IPS DF 6.9 (cell line): ENCODE measurements around the gene CCDC148.
"Not testable (repeated sequence)": the region's sequence is repeated elsewhere in the genome, so short reads cannot be mapped to it uniquely, and the experiment has no call there.

ENCODE experiments used
- DNase-seq: peaks from one replicate; pipeline ENCODE4 v3.0.0-alpha.2; 2013; ENCODE audit warnings: low read depth, low spot score
- H3K27ac ChIP-seq: one replicate; pipeline ENCODE4 v1.5.1; 2013; ENCODE audit warnings: low read length, control low read depth
- H3K27me3 ChIP-seq: 2 replicates; pipeline ENCODE4 v1.6.1; 2013; ENCODE audit warnings: mild to moderate bottlenecking, low read length; ENCODE audit not compliant: control insufficient read depth, insufficient read depth
- H3K36me3 ChIP-seq: 2 replicates; pipeline ENCODE4 v1.6.1; 2013; ENCODE audit warnings: low read length; ENCODE audit not compliant: control insufficient read depth, insufficient read depth
- H3K4me1 ChIP-seq: 2 replicates; pipeline ENCODE4 v1.6.1; 2013; ENCODE audit warnings: low read length; ENCODE audit not compliant: control insufficient read depth, insufficient read depth
- H3K4me3 ChIP-seq: 2 replicates; pipeline ENCODE4 v1.5.1; 2013; ENCODE audit warnings: mild to moderate bottlenecking, low read length
- H3K9me3 ChIP-seq: 2 replicates; pipeline ENCODE4 v1.6.1; 2013; ENCODE audit warnings: low read length, inconsistent platforms; ENCODE audit not compliant: control insufficient read depth, insufficient read depth
- WGBS: extraction: QIAGEN DNeasy Blood & Tissue Kit; methylation state at CpG from one replicate; pipeline ENCODE4 v1.1.7; 2013; ENCODE audit warnings: mixed read lengths, missing lambda C conversion rate; ENCODE audit not compliant: insufficient read length, insufficient coverage; 5-methylcytosine and 5-hydroxymethylcytosine counted together

CCDC148 gene

DNA sequence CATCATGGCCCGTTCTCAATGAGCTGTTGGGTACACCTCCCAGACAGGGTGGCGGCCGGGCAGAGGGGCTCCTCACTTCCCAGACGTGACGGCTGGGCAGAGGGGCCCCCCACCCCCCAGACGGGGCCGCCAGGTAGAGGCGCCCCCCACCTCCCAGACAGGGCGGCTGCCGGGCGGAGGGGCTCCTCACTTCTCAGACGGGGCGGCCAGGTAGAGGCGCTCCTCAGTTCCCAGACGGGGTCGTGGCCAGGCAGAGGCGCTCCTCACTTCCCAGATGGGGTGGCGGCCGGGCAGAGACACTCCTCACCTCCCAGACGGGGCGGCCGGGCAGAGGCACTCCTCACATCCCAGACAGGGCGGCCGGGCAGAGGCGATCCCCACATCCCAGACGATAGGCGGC lies 146.1 kb downstream of the CCDC148 start:
- H3K4me3 ChIP-seq, H3K27ac ChIP-seq: not testable (repeated sequence)
- WGBS = no CpG with 5 or more reads among the region's 27 CpGs

DNA sequence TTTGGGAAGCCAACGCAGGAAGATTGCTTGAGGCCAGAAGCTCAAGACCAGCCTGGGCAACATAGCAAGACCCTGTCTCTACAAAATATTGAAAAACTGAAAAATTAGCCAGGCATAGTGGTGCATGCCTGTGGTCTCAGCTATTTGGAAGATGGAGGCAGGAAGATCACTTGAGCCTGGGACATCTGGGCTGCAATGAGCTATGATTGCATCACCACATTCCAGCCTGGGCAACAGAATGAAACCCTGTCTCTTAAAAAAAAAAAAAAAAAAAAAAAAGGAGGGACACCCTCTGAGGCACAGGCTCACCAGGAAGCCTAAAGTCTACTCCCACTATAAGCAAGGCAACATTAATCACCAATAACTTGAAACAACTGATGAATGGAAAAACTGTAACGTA lies 151.1 kb downstream of the CCDC148 start:
- Histone ChIP-seq H3K4me1 (no peaks in the 10 kb centered on the region), H3K36me3 (no peaks in the 10 kb centered on the region), H3K27ac (no peak overlapping the region), H3K9me3 (no peaks in the 10 kb centered on the region), H3K27me3 (no peaks in the 10 kb centered on the region), H3K4me3 (no peak overlapping the region)
- no peak for DNase-seq
- WGBS = no CpG with 5 or more reads among the region's 2 CpGs

More for the DNA sequence above, 146.1 kb downstream of the CCDC148 start:
- H3K27me3 ChIP-seq, H3K36me3 ChIP-seq, DNase-seq, H3K9me3 ChIP-seq, H3K4me1 ChIP-seq: not testable (repeated sequence)

DNA sequence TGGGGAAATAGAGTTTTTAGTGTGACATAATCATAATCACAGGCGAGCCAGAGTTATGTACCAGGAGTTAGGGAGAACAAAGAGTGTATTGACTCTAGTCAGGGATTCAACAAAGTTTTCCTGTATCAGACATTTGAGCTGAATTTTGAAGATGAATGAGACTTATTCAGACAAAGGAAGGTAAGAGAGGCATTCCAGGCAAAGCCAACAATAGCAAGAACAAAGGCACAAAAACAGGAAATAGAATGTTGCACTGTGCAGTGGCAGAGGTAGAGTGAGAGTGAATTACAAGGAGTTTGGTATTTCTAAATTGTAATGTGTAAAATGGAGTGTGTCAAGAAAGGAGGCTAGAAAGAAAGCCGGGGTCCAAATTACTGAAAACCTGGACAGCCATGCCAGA lies 156.2 kb downstream of the CCDC148 start:
- Histone ChIP-seq H3K36me3 (no peaks in the 10 kb centered on the region), H3K4me1 (no peaks in the 10 kb centered on the region), H3K4me3 (no peak overlapping the region), H3K27me3 (no peaks in the 10 kb centered on the region), H3K9me3 (no peaks in the 10 kb centered on the region), H3K27ac (no peak overlapping the region)
- DNase-seq = no peak
- no CpG with 5 or more reads among the region's 2 CpGs for WGBS

DNA sequence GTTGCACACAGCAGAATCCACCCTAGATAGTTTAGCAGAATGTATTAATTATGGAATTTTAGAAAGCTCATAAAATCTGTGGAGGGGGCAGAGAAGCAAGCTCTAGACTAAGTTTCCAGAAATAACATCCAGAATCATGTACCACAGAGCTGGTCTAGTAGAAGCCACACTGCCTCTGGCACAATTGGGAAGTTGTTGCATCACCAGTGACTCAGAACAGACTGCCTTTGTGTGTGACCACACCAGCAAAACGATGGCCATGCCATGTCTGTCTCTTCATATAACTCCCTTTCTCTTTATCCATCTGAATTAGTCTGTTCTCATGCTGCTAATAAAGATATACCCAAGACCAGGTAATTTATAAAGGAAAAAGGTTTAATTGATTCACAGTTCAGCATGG lies 158.9 kb downstream of the CCDC148 start:
- DNase-seq = no peak

DNA sequence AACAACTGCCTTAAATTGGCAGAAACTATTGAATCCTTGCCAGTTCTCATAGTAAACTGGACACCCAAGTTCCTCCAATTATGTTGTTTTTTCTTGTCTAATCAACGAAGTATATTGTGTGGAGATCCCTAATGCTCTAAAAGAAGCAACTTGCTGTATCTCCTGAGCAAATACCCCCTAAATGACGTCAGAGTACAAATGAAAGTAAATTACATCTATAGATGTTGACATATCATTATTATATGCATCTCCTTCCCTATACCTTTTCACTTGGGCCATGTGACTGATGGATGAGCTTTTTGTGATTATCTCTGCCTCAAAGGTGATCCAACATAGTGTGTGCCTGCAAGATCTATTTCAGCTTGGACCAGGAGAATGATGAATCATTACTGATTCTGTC lies 159.4 kb downstream of the CCDC148 start:
- Histone ChIP-seq H3K9me3 (no peaks in the 10 kb centered on the region), H3K27ac (no peak overlapping the region), H3K27me3 (no peaks in the 10 kb centered on the region), H3K36me3 (no peaks in the 10 kb centered on the region), H3K4me3 (no peak overlapping the region), H3K4me1 (no peaks in the 10 kb centered on the region)
- no CpG with 5 or more reads among the region's 2 CpGs for WGBS
- no peak for DNase-seq

More for the DNA sequence above, 158.9 kb downstream of the CCDC148 start:
- Histone ChIP-seq H3K4me3 (no peak overlapping the region), H3K27ac (no peak overlapping the region), H3K9me3 (no peaks in the 10 kb centered on the region), H3K36me3 (no peaks in the 10 kb centered on the region), H3K27me3 (no peaks in the 10 kb centered on the region), H3K4me1 (no peaks in the 10 kb centered on the region)
- no CpG with 5 or more reads among the region's 1 CpG for WGBS

DNA sequence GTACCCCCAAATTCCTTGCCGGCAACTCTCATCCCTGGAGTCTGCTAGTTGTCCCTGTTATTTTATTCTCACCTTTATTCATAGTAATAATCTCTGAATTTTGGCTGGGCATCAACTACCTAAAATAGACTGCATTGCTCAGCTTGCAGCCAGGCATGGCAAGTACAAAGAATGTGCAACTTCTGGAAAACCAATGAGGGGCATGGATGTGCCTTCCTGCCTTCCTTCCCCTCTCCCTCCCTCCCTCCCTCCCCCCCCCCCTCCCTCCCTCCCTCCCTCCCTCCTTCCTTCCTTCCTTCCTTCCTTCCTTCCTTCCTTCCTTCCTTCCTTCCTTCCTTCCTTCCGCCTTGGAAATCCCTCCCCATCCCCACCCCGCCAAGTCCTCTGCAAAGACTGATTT lies 162.8 kb downstream of the CCDC148 start:
- DNase-seq = no peak
- no peaks in the 10 kb centered on the region for H3K4me1 ChIP-seq
- no peak overlapping the region for H3K27ac ChIP-seq
- no peaks in the 10 kb centered on the region for H3K9me3 ChIP-seq
- no peak overlapping the region for H3K4me3 ChIP-seq
- no peaks in the 10 kb centered on the region for H3K36me3 ChIP-seq
- WGBS = no CpG with 5 or more reads among the region's 3 CpGs
- no peaks in the 10 kb centered on the region for H3K27me3 ChIP-seq

DNA sequence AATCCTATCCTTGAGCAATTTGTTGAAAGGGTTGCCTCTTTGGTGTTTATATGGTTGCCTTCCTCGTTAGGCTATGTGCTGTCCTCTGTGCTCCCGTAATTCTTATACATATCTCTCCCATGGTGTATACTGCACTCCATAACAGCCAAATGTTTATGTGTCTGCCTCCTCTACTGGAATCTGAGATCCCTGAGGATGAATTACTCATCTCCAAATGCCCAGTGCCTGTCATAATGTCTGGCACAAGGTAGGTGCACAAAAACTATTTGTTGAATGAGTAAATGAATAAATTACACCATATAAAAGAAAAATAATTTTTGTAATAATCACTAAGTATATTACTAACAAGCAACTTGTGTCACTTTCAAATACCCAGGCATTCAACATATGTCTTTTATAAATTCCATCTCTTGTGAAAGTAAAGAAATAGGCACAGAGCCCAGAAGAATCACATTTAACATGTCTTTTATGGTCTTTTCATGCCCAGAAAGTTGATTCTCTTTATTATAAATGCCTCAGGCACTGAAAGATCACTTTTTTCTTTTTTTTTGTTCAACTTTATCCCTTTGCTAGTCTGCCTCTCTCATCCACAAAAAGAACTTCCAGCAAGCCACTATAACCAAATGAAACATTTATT lies 164.9 kb downstream of the CCDC148 start:
- DNase-seq = no peak
- no peaks in the 10 kb centered on the region for H3K4me1 ChIP-seq
- no CpG with 5 or more reads among the region's 2 CpGs for WGBS
- no peaks in the 10 kb centered on the region for H3K9me3 ChIP-seq
- H3K36me3 ChIP-seq = no peaks in the 10 kb centered on the region
- H3K4me3 ChIP-seq = no peak overlapping the region
- no peaks in the 10 kb centered on the region for H3K27me3 ChIP-seq
- no peak overlapping the region for H3K27ac ChIP-seq

DNA sequence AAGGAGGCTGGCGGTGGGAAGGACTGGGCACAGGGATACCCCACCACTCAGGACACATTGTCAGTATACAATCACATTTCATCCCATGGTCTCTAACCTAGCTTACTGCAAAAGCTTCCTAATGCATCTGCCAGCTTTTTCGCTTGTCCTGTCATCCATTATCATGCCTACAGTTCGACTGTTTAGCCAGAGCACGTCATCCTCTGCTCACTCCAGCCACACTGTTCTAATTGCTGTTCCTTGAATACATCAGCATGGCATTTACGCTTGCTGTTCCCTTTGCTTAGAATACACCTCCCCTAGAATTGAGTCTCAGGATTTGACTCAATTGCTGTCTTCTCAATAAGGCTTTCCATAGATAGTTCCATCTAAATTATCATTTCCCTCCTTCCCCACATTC lies 166.3 kb downstream of the CCDC148 start:
- H3K27me3 ChIP-seq = no peaks in the 10 kb centered on the region
- DNase-seq = no peak
- H3K36me3 ChIP-seq = no peaks in the 10 kb centered on the region
- no peak overlapping the region for H3K4me3 ChIP-seq
- no peak overlapping the region for H3K27ac ChIP-seq
- no peaks in the 10 kb centered on the region for H3K9me3 ChIP-seq
- no CpG with 5 or more reads among the region's 5 CpGs for WGBS
- H3K4me1 ChIP-seq = no peaks in the 10 kb centered on the region

DNA sequence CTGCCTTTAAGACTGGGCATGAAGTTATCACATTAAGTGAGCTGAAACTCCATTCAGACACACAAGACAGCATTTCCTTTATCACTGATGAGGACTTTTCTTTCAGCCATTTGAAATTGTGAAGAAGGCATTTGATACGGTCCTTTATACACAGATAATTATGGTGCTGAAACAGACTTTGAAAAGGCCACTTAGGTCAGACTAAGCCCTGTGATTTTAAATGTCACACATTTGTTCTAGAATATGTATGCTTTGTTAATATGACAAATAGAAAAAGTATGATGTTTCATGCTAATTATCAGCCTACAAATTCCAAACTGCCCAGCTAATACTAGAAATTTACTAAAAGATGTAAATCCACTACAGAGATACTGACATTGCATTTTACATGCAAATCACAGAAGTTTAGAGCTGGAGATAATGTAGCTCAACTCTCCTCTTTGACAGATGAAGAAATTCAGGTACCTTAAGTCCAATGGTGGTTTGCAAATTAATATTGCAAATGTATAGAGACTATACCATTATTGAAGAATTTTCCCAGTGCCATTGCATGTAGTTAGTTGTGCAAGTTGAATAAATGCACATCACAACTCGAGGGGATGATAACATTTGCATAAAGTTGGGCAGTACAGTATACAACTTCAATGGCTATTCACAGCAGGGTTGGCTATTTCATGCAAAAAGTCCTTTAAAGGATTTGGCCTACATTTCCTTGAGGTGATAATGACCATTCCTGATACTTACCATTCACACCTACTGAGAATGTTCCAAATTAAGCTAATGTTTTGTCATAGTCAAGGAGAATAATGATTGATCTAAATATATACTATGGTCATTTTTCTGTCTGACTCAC lies 179.7 kb downstream of the CCDC148 start:
- no peak overlapping the region for H3K4me3 ChIP-seq
- H3K27me3 ChIP-seq = no peaks in the 10 kb centered on the region
- no peak overlapping the region for H3K27ac ChIP-seq
- H3K9me3 ChIP-seq = no peaks in the 10 kb centered on the region
- DNase-seq = no peak
- no peaks in the 10 kb centered on the region for H3K4me1 ChIP-seq
- no CpG with 5 or more reads among the region's 2 CpGs for WGBS
- no peaks in the 10 kb centered on the region for H3K36me3 ChIP-seq

DNA sequence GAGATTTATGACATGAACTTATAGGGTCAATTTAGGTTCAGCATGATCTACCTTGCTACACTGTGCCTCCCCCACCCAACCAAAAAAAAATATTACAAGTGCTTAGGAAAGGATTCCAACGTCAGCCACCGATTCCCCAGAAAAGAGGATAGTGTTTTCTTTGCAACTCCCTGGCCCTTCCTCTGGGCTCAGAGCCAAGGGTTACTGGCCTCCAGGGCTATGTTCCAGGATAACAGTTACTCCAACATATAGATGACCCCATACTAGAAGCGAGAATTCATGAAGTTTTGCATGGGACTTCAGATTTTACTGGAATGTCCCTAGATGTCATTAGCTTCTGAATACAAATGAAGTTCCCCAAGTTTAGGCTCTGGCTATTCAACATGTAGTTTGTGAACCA lies 182.8 kb downstream of the CCDC148 start:
- Histone ChIP-seq H3K9me3 (no peaks in the 10 kb centered on the region), H3K27me3 (no peaks in the 10 kb centered on the region), H3K4me3 (no peak overlapping the region), H3K27ac (no peak overlapping the region), H3K36me3 (no peaks in the 10 kb centered on the region), H3K4me1 (no peaks in the 10 kb centered on the region)
- no peak for DNase-seq
- WGBS = no CpG with 5 or more reads among the region's 3 CpGs

DNA sequence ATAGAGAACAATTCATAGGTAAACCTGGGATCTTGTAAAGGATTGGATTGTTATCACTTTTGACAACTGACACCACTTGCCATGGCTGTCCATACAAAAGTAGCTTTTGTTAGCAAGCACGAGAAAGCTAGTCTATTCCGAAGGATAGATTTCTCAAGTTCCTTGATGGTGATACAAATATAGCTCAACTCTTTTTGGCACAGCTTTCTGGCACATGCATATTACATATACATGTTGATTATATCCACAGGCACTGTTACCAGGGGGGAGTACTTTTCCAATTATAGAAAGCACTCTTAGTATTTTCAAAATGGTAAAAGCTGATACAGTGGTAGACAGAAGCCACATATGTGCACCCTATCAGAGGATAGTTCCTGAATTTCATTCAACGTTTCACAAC lies 186.0 kb downstream of the CCDC148 start:
- Histone ChIP-seq H3K4me3 (no peak overlapping the region), H3K9me3 (no peaks in the 10 kb centered on the region), H3K27me3 (no peaks in the 10 kb centered on the region), H3K4me1 (no peaks in the 10 kb centered on the region), H3K27ac (no peak overlapping the region), H3K36me3 (no peaks in the 10 kb centered on the region)
- no peak for DNase-seq
- no CpG with 5 or more reads among the region's 3 CpGs for WGBS
